K562 (cell line): ENCODE measurements around the gene SEMA6C. TPM values are rescaled to one million over a fixed set of nuclear protein-coding genes. Genes with fewer than 3 reads are reported as not detected.
"Not testable (repeated sequence)": the region's sequence is repeated elsewhere in the genome, so short reads cannot be mapped to it uniquely, and the experiment has no call there.

Experiments used
- ATAC-seq: fragments of 200-7000 bp; cut with Tn5 transposase; 3 replicates; pipeline ENCODE4 v1.9.1; 2020; ENCODE audit warnings: moderate library complexity
- BruUV-seq: library from RNA; stranded (reverse); fragments of 400-500 nt; replicated peaks from 2 replicates; lab custom pipeline; 2021; lab: Mats Ljungman, UMichigan
- CTCF ChIA-PET: fragments of 300-600 bp; formaldehyde crosslinking; extraction: SDS; loops from one replicate; lab custom pipeline; 2021; ENCODE audit warnings: low intra/inter-chr PET ratio; lab: Yijun Ruan, JAX
- POLR2A ChIA-PET: fragments of 300-600, 350-650 bp; sonication (Branson Sonifier 250); formaldehyde crosslinking; extraction: SDS; loops from one replicate; lab custom pipeline; 2021; ENCODE audit warnings: antibody characterized with exemption, inconsistent platforms; lab: Yijun Ruan, JAX
- DNase-seq, 4 experiments: peaks; one replicate each; pipeline versions ENCODE4 v3.0.0 to v3.0.0-alpha.2; 2011 to 2018; ENCODE audit warnings: low spot score in 3 of 4, mixed read lengths in 3 of 4; ENCODE audit errors: extremely low read depth in 1 of 4
- FAIRE-seq: peaks from 2 replicates; lab custom pipeline; 2011; peaks lifted over from hg19 to GRCh38; lab: Jason Lieb, UNC
- H2AFZ ChIP-seq: 2 replicates; pipeline ENCODE4 v1.6.0; 2011; ENCODE audit warnings: low read depth, low read length, control low read depth, inconsistent platforms
- H3K27ac ChIP-seq: fragments of 200-600 bp; 3 replicates; pipeline ENCODE4 v1.8.0; 2011; ENCODE audit warnings: low read depth, mild to moderate bottlenecking, control low read depth, inconsistent platforms, low read length, moderate library complexity, mixed read lengths; ENCODE audit errors: extremely low read depth
- H3K27me3 ChIP-seq, 2 experiments: fragments of 300-600 bp in 1 of 2; 2 replicates in 1 of 2; 3 replicates in 1 of 2; pipeline versions ENCODE4 v1.6.0 to v1.8.0; 2011; ENCODE audit warnings: inconsistent platforms in 2 of 2, low read length in 2 of 2, mild to moderate bottlenecking in 1 of 2, mixed read lengths in 1 of 2, moderate library complexity in 1 of 2; ENCODE audit not compliant: control insufficient read depth in 2 of 2, insufficient read depth in 2 of 2
- H3K36me3 ChIP-seq: fragments of 300-600 bp; 3 replicates; pipeline ENCODE4 v1.8.0; 2011; ENCODE audit warnings: mild to moderate bottlenecking, low read length, inconsistent platforms; ENCODE audit not compliant: control insufficient read depth, insufficient read depth
- H3K4me1 ChIP-seq, 2 experiments: fragments of 200-600 bp in 1 of 2; replicated peaks in 1 of 2; 2 replicates in 1 of 2; 3 replicates in 1 of 2; pipeline versions ENCODE4 v1.5.1 to v1.8.0; 2011; ENCODE audit warnings: inconsistent platforms in 2 of 2, low read length in 2 of 2, mild to moderate bottlenecking in 1 of 2, mixed read lengths in 1 of 2, moderate library complexity in 1 of 2; ENCODE audit not compliant: control insufficient read depth in 2 of 2, insufficient read depth in 2 of 2
- H3K4me2 ChIP-seq: 2 replicates; pipeline ENCODE4 v1.6.1; 2011; ENCODE audit warnings: low read length, control low read depth, inconsistent platforms, mixed read lengths; ENCODE audit not compliant: insufficient read depth
- H3K4me3 ChIP-seq: fragments of 200-600 bp; sonication (generic), shearing (Covaris generic); 2 replicates; pipeline ENCODE4 v1.5.1; 2016; ENCODE audit warnings: control low read depth, inconsistent platforms
- H3K79me2 ChIP-seq: fragments of 200-600 bp; 3 replicates; pipeline ENCODE4 v1.8.0; 2011; ENCODE audit warnings: low read length, inconsistent platforms; ENCODE audit not compliant: control insufficient read depth, insufficient read depth
- H3K9ac ChIP-seq, 2 experiments: 2 replicates each; pipeline versions ENCODE4 v1.6.0 to v1.6.1; 2011; ENCODE audit warnings: low read depth in 2 of 2, low read length in 2 of 2, control low read depth in 1 of 2, inconsistent platforms in 1 of 2, mild to moderate bottlenecking in 1 of 2, mixed read lengths in 1 of 2; ENCODE audit not compliant: insufficient read depth in 1 of 2
- H3K9me1 ChIP-seq: one replicate; pipeline ENCODE4 v1.6.0; 2011; ENCODE audit warnings: inconsistent platforms, mild to moderate bottlenecking, low read length, moderate library complexity; ENCODE audit not compliant: control insufficient read depth, insufficient read depth
- H3K9me3 ChIP-seq: replicated peaks from 2 replicates; pipeline ENCODE4 v1.5.1; 2011; ENCODE audit warnings: low read depth, low read length, inconsistent platforms; ENCODE audit not compliant: control insufficient read depth, insufficient read depth
- H4K20me1 ChIP-seq: replicated peaks from 2 replicates; pipeline ENCODE4 v1.6.1; 2011; ENCODE audit warnings: low read length, inconsistent platforms, mixed read lengths; ENCODE audit not compliant: control insufficient read depth, insufficient read depth
- ATF4 ChIP-seq: fragments of 450-650 bp; formaldehyde crosslinking; IDR thresholded peaks from 2 replicates; pipeline ENCODE4 v1.4.0; 2022; ENCODE audit warnings: mild to moderate bottlenecking, moderate library complexity
- CEBPB ChIP-seq: fragments of 450-650 bp; IDR thresholded peaks from 2 replicates; pipeline ENCODE4 v1.6.1; 2016; ENCODE audit warnings: missing genetic modification characterization, missing compliant biosample characterization
- IFI16 ChIP-seq: fragments of 250-450 bp; sonication (Bioruptor Pico); IDR thresholded peaks from 2 replicates; pipeline ENCODE4 v2.1.2; 2022; ENCODE audit warnings: mild to moderate bottlenecking, inconsistent platforms
- KDM5B ChIP-seq: fragments of 200-600 bp; sonication (generic); IDR thresholded peaks from 2 replicates; pipeline ENCODE4 v1.6.1; 2012; ENCODE audit warnings: low read depth, mild to moderate bottlenecking, moderate library complexity, low read length, control low read depth, inconsistent platforms; ENCODE audit not compliant: insufficient replicate concordance
- L3MBTL2 ChIP-seq: fragments of 450-650 bp; IDR thresholded peaks from 2 replicates; pipeline ENCODE4 v1.6.1; 2016; ENCODE audit warnings: mild to moderate bottlenecking, moderate library complexity
- MAX ChIP-seq: sonication (generic); formaldehyde crosslinking; IDR thresholded peaks from 2 replicates; pipeline ENCODE4 v1.9.0; 2022; ENCODE audit warnings: mild to moderate bottlenecking, missing genetic modification reagents
- ZNF121 ChIP-seq: sonication (generic); formaldehyde crosslinking; conservative IDR thresholded peaks from 2 replicates; pipeline ENCODE4 v1.8.0; 2022; ENCODE audit warnings: missing genetic modification reagents
- WGBS: fragments of 100-300 bp; shearing (Covaris generic); methylation state at CpG from one replicate; pipeline ENCODE4 v1.1.6; 2016; ENCODE audit warnings: low coverage, mixed read lengths; ENCODE audit not compliant: insufficient coverage; ENCODE audit errors: missing lambda C conversion rate; 5-methylcytosine and 5-hydroxymethylcytosine counted together
- in situ Hi-C: fragments of 300-500 bp; cut with MboI; formaldehyde crosslinking; loops from 4 replicates; pipeline ENCODE4 v1.15.0; 2018; ENCODE audit warnings: inconsistent platforms, mixed read lengths
- intact Hi-C: fragments of 100-400 bp; cut with micrococcal nuclease; formaldehyde crosslinking; loops from 2 replicates; pipeline ENCODE4 v1.14.2; 2022
- polyA plus RNA-seq, 8 experiments: library from polyadenylated mRNA; depleted of rRNA in 4 of 8; stranded (reverse) in 5 of 8; unstranded in 3 of 8; fragments of >200 nt; fragmentation: Nextera tagmentation in 2 of 8; fragmentation: Illumina TruSeq in 1 of 8; extraction: Ambion mirVana in 2 of 8; extraction: Trizol in 1 of 8; gene quantifications; 2 replicates each; pipeline versions ENCODE4 v1.2.1 to v1.2.3, GENCODE V29; 2011 to 2014; ENCODE audit warnings: inconsistent platforms in 1 of 8, missing spikeins in 1 of 8
- total RNA-seq, 7 experiments: library from RNA; depleted of rRNA in 6 of 7; stranded (reverse); fragments of >200 nt in 6 of 7; fragmentation: Illumina TruSeq in 2 of 7; extraction: Trizol in 2 of 7; gene quantifications; 2 replicates each; pipeline versions ENCODE4 v1.2.1 to v1.2.3, GENCODE V29; 2011 to 2021; ENCODE audit warnings: low replicate concordance in 1 of 7

Gene SEMA6C
- total and polyA plus RNA-seq, 9 of the 15 experiments (the other 6 are each of a cell fraction or from before 2014, with no cell fraction given): 0.03 to 4.6 (median 0.95) TPM

- H3K79me2 ChIP-seq: no peaks in the 10 kb centered on the region
- FAIRE-seq (no peak), DNase-seq (no peak), ATAC-seq (no peak)
- CTCF ChIA-PET: no interaction called here
- no peak overlapping the region for H3K9ac ChIP-seq
- H3K4me2 ChIP-seq: no peak overlapping the region
- BruUV-seq: no TSS peak
- H3K4me3 ChIP-seq: no peak overlapping the region
- no peaks in the 10 kb centered on the region for H3K9me3 ChIP-seq
- H3K4me1 ChIP-seq: no peaks in the 10 kb centered on the region
- 41% methylated on average over 1 of the region's 1 CpG for WGBS
- POLR2A ChIA-PET: interaction anchor here (0.9 kb wide), 1 partner anchor 16 kb away, joined by 3 read pairs; no protein-coding TSS in a partner anchor
- no peaks in the 10 kb centered on the region for H3K27me3 ChIP-seq
- intact Hi-C loops (loop anchor here (5.0 kb wide), 1 partner anchor 244 kb away; no protein-coding TSS in a partner anchor), in situ Hi-C loops (no loop called here)
- no peak overlapping the region for H3K27ac ChIP-seq
- no peak for TF ChIP-seq KDM5B
- no peak for TF ChIP-seq MAX (CRISPR knock-in tag)
- no peak for TF ChIP-seq IFI16 (CRISPR knock-in tag)
- no peak for TF ChIP-seq ATF4 (CRISPR knock-in tag)
- TF ChIP-seq ZNF121 (CRISPR knock-in tag): peak; percentile 92
- TF ChIP-seq L3MBTL2: no peak
- no peak for TF ChIP-seq CEBPB (tag)
- H2AFZ ChIP-seq: no peak overlapping the region
- H3K36me3 ChIP-seq: no peaks in the 10 kb centered on the region
- H3K9me1 ChIP-seq: no peaks in the 10 kb centered on the region
- no peaks in the 10 kb centered on the region for H4K20me1 ChIP-seq
Measured at GRCh38 chr1:151098126-151098525, 48.3 kb downstream of the SEMA6C start.

GRCh38 chr1:151097426-151097825 lies 49.0 kb downstream of the SEMA6C start:
- H3K36me3 ChIP-seq, H3K9me1 ChIP-seq, BruUV-seq, H3K9ac ChIP-seq, CTCF ChIA-PET, H2AFZ ChIP-seq, H3K79me2 ChIP-seq, in situ Hi-C loops, H3K27me3 ChIP-seq, FAIRE-seq, H3K4me1 ChIP-seq, ATAC-seq, H4K20me1 ChIP-seq, H3K4me2 ChIP-seq, H3K27ac ChIP-seq, DNase-seq, H3K9me3 ChIP-seq, H3K4me3 ChIP-seq: not testable (repeated sequence)
- WGBS: 54% methylated on average over 5 of the region's 6 CpGs
- POLR2A ChIA-PET: interaction anchor here (0.7 to 1.6 kb wide), 3 partner anchors 10 to 36 kb away, joined by 3 to 8 read pairs (median 4); no protein-coding TSS in a partner anchor
- intact Hi-C loops: loop anchor here (5.0 kb wide), 1 partner anchor 245 kb away; no protein-coding TSS in a partner anchor
